GM21360 (cell line): Measurements from ENCODE around the gene AZU1.

Source experiments
- ATAC-seq: cut with Tn5 transposase; IDR thresholded peaks from one replicate; pipeline ENCODE4 v1.9.1; 2021; ENCODE audit warnings: mild to moderate bottlenecking, moderate library complexity; ENCODE audit not compliant: unreplicated experiment

The AZU1 gene, protein sequence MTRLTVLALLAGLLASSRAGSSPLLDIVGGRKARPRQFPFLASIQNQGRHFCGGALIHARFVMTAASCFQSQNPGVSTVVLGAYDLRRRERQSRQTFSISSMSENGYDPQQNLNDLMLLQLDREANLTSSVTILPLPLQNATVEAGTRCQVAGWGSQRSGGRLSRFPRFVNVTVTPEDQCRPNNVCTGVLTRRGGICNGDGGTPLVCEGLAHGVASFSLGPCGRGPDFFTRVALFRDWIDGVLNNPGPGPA

GRCh38 chr19:827710-828321 lies at the start of gene AZU1:
AZU1 (plus strand) TSS chr19:827837; CDS start chr19:827847, 10 bp downstream.
- no peak for ATAC-seq

DNA sequence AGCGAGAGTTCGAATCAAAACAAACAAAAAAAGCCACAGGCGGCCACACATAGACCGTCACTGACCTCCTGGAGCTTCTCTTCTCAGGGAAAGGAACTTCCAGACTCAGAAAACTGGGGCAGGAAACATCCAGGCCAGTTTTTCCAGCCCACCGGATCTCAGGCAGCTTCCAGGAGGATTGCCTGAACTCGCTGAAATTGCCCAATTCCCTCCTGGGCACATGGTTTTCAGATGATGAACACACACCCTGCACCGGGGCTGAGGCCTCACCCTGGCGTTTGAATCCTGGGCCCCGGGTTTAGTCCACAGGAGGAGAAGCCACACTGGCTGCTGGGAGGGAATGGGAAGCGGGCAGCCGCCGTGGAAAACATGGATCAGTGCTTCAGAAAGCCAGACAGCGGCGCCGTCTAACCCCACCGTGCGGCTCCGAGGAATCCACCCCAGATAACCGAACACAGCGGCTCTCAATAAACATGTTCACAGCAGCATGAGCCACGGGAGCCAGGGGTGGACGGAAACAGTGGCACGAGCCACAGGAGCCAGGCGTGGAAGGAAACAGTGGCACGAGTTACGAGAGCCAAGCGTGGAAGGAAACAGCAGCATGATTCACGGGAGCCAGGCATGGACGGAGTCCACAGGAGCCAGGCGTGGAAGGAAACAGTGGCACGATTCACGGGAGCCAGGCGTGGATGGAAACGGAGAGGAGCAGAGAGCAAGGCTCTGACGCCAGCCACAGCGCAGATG lies 48.6 kb upstream of the AZU1 start:
- ATAC-seq = no peak

DNA sequence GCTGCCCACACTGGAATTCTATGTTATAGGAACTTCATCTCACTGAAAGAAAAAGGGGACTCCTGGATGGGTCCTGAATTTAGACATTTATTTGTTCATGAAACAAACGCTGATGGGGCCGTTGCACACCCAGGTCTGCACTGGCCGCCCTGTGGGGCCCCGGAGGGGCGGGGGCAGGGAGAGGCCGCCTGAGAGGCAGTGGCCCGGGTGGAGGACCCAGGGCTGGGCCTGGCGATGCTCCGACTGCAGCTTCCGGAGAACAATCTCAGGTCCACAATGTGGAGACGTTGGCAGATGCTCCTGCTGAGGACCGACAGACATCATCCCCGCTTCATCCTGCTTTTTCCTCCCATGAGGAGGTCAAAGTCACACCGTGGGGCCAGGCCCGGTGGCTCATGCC lies 46.7 kb upstream of the AZU1 start:
- no peak for ATAC-seq

DNA sequence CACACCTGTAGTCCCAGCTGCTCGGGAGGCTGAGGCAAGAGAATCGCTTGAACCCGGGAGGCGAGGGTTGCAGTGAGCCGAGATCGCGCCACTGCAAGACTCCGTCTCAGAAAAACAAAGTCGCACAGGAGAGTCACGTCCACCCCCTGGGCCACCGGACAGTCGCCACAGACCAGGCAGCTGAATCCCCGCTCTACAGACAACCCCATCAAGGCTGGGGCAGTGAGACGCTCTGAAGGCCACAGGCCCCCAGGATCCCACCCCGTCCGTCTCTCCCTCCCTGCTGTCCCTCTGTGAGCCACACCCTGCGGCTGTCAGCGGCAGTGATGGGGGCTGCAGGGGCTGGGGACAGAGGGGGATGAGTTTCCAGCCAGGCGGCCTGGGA lies 45.8 kb upstream of the AZU1 start:
- no peak for ATAC-seq

DNA sequence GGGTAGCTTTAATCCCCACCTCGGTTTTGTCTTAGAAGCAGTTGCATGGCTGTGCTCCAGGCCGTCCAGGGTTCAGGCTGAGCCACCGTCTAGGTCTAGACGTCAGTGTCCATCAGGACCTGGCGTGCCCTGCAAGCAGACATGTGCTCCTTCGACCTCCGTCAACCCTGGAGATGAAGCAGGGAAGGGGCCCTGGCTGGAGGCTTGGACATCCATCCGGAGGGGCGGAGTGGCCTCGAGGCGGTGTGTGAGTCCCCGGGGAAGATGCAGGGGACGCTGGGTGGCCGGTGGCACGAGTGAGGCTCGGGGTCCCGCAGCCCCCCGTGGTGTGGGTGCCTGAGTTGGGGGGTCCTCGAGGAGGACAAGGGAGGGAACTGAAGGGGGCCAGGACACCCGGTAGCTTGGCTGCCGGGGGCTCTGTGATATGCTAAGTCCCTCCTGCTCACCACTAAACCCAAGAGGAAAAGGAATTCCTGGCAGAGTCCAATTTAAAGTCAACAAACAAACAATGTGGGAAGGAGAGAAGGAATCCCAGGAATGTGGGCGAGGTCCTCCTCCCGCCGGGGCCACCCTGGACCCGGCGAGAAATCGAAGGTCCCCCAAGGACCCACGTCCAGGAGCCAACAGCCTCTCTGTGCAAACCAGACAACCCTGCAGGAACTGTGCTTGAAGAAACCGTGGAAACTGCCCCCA lies 45.3 kb upstream of the AZU1 start:
- ATAC-seq = no peak

GRCh38 chr19:782878-783668 lies 44.6 kb upstream of the AZU1 start:
- ATAC-seq = no peak

DNA sequence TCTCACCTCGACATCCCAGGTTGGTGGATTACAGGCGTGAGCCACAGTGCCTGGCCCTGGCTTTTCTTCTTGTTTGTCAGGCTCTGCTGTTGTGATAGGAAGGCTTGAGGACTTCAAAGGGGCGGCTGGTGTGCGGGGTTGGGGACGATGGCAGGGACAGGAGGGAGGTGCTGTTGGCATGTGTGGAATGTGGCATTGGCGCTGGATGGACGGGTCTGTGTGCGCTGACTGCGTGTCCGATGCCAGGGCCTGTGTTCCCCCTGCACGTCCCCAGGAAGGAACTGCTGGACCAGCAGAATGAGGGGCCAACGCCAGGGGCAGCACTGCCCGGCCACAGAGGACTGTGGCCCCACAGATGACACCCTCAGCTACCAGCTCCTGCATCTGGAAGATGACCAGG lies 43.1 kb upstream of the AZU1 start:
- ATAC-seq = no peak

DNA sequence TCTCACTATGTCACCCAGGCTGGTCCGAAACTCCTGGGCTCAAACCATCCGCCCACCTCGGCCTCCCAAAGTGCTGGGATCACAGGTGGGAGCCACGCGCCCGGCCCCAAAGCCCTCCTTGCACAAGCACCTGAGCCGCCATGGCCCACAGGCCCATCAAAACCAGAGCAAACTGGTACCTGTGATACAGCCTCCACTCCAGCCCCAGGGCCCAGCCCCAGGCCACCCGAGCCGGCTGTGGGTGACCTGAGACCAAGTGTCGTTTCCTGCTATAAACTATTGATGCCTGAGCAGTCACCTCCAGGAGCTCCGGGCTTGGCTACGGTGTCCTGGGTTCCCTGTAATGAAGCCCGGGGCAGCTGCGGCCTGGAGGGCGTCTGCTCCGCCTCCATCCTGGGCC lies 40.1 kb upstream of the AZU1 start:
- no peak for ATAC-seq

- no peak for ATAC-seq
Observed at GRCh38 chr19:788686-788982, 39.0 kb upstream of the AZU1 start.

- no peak for ATAC-seq
Observed at GRCh38 chr19:788983-789700, 38.5 kb upstream of the AZU1 start.

GRCh38 chr19:789701-790060 lies 38.0 kb upstream of the AZU1 start:
- ATAC-seq = no peak

DNA sequence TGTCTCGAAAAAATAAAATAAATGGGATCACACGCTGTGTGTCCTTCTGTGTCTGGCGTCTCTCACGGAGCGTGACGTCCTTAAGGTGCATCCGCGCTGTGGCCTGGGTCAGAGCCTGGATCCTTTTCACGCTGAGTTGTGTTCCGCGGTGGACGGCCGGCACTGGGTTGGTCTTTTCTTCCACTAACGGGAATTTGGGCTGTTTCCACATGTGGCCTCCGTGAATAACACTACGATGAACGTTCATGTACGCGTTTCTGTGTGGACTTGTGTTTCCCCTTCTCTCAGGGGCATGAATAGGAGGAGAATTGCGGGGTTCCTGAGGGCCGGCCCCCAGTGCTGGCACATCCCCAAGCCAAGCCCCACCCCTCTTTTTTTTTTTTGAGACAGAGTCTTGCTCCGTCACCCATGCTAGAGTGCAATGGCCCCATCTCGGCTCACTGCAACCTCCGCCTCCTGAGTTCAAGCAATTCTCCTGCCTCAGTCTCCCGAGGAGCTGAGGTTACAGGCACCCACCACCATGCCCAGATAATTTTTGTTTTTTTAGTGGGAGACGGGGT lies 36.5 kb upstream of the AZU1 start:
- ATAC-seq = no peak

GRCh38 chr19:791567-792305 lies 35.9 kb upstream of the AZU1 start:
- no peak for ATAC-seq

DNA sequence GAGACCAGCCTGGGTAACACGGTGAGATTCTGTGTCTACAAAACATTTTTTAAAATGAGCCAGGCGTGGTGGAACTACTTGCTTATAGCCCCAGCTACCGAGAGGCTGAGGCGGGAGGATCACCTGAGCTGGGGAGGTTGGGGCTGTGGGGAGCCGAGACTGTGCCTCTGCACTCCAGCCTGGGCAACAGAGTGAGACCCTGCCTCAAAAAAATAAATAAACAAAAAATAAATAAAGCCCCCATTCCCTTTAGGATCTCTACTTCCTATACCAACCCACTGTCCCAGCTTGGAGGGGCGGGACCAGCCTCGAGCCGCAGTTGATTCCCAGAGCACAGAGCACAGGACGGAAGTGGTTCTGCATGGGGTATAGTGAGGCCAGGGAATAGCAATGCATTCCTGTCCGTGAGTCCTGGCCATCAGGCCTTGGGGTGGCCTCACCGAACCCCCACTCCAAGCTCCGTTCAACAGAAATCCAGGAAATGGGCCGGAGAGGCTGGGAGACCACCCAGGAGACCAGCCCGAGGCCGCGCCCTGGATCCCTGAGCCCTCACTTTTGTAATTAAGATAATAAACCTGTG lies 35.2 kb upstream of the AZU1 start:
- ATAC-seq = no peak

- no peak for ATAC-seq
Observed at GRCh38 chr19:793806-794205, 33.8 kb upstream of the AZU1 start.

- no peak for ATAC-seq
Observed at GRCh38 chr19:795073-795611, 32.5 kb upstream of the AZU1 start.

DNA sequence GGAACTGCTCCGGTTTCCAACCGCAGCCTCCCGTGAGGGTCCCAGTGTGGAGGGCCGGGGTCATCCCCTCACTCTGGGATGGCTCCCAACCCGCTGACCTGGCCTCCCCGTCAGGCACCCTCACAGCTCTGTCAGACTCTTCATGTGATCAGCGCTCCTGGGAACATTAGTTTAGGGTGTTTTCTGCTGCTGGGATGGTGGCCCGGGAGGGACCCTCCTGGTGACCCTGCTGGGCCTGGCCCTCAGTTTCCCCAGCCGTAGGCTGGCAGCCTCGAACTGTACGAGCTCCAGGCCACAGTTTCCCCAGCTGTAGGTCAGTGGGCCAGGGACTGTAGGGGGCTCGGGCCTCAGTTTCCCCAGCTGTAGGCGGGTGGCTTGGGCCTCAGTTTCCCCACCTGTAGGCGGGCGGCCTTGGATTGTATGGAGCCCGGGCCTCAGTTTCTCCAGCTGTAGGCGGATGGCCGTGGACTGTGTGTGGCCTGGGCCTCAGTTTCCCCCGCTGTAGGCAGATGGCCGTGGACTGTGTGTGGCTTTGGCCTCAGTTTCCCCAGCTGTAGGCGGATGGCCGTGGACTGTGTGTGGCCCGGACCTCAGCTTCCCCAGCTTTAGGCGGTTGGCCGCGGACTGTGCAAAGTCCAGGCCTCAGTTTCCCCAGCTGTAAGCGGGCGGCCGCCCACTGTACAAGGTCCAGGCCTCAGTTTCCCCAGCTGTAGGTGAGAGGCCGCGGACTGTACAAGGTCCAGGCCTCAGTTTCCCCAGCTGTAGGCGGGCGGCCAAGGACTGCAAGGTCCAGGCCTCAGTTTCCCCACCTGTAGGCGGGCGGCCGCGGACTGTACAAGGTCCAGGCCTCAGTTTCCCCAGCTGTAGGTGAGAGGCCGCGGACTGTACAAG lies 31.7 kb upstream of the AZU1 start:
- no peak for ATAC-seq
